Neutrophil (primary cell): ENCODE measurements around the gene DNAH11.

Source experiments
- H3K27ac ChIP-seq: fragments of 200-600 bp; sonication (generic); 2 replicates; pipeline ENCODE4 v1.5.1; 2016; ENCODE audit warnings: mild to moderate bottlenecking, moderate library complexity
- H3K27me3 ChIP-seq: fragments of 200-600 bp; sonication (generic); 2 replicates; pipeline ENCODE4 v1.6.0; 2016; ENCODE audit warnings: mild to moderate bottlenecking
- H3K36me3 ChIP-seq: fragments of 200-600 bp; sonication (generic); 2 replicates; pipeline ENCODE4 v1.5.1; 2017
- H3K4me1 ChIP-seq, 2 experiments: fragments of 200-600 bp in 1 of 2; sonication (generic) in 1 of 2; 1 replicate in 1 of 2; 2 replicates in 1 of 2; pipeline versions ENCODE4 v1.5.1 to v1.6.1; 2013 to 2016; ENCODE audit warnings: low read depth in 1 of 2, low read length in 1 of 2, mild to moderate bottlenecking in 1 of 2, moderate library complexity in 1 of 2; ENCODE audit not compliant: control insufficient read depth in 1 of 2, insufficient read depth in 1 of 2
- H3K4me3 ChIP-seq, 2 experiments: fragments of 200-600 bp in 1 of 2; sonication (generic) in 1 of 2; 1 replicate in 1 of 2; 2 replicates in 1 of 2; pipeline ENCODE4 v1.5.1; 2013 to 2016; ENCODE audit warnings: low read depth in 1 of 2, low read length in 1 of 2, mild to moderate bottlenecking in 1 of 2, moderate library complexity in 1 of 2
- H3K9me3 ChIP-seq: fragments of 200-600 bp; sonication (generic); 2 replicates; pipeline ENCODE4 v1.5.1; 2016
- TF ChIP-seq, protein P1 (sequence below): fragments of 200-600 bp; sonication (generic); IDR thresholded peaks from 2 replicates; pipeline ENCODE4 v1.5.1; 2016; ENCODE audit warnings: antibody characterized with exemption

Gene DNAH11

DNA sequence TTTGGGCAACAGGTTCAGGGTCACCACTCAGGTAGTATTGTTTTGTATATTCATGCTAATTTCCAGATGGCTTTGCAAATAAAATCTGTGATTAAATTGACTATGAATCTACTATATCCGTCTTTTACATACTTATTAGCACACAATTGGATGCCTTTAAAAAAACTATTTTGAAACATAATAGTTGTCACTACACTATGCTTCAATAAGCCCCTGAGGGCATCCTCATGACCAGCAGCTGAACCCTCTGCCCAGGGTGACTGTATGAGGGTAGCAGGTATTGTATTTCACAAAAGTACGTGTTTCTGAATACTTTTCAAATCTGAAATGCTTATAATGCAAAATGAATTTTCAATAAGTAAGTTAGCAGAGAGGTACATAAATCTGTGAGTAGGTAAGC, 97.3 kb downstream of the DNAH11 start:
- H3K27me3 ChIP-seq, result no peaks in the 10 kb centered on the region
- no peaks in the 10 kb centered on the region for H3K9me3 ChIP-seq
- TF ChIP-seq, protein P1, sequence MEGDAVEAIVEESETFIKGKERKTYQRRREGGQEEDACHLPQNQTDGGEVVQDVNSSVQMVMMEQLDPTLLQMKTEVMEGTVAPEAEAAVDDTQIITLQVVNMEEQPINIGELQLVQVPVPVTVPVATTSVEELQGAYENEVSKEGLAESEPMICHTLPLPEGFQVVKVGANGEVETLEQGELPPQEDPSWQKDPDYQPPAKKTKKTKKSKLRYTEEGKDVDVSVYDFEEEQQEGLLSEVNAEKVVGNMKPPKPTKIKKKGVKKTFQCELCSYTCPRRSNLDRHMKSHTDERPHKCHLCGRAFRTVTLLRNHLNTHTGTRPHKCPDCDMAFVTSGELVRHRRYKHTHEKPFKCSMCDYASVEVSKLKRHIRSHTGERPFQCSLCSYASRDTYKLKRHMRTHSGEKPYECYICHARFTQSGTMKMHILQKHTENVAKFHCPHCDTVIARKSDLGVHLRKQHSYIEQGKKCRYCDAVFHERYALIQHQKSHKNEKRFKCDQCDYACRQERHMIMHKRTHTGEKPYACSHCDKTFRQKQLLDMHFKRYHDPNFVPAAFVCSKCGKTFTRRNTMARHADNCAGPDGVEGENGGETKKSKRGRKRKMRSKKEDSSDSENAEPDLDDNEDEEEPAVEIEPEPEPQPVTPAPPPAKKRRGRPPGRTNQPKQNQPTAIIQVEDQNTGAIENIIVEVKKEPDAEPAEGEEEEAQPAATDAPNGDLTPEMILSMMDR, result no peak

DNA sequence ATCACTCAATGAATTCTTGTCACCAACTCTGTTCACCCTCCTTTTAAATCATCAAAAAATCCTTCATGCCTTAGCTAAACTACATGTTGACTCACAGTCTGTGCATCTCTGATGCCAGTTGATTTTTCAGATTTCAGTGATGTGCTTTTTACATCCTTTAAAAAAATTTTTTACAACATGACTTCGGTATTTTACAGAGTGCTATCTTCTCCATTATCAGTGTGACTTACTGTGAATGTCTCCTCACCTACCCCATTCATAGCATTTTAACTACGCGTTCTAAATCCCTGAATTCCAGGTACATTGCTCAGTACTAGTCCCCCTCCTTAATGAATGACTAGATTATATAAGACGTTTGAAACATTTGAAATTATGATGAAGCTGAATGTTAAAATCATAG, 98.7 kb downstream of the DNAH11 start:
- TF ChIP-seq, protein P1, result no peak
- no peaks in the 10 kb centered on the region for H3K9me3 ChIP-seq
- H3K4me3 ChIP-seq, result no peak overlapping the region
- no peaks in the 10 kb centered on the region for H3K4me1 ChIP-seq
- H3K27ac ChIP-seq, result no peak overlapping the region
- no peaks in the 10 kb centered on the region for H3K27me3 ChIP-seq
- H3K36me3 ChIP-seq, result no peaks in the 10 kb centered on the region

More for the DNA sequence above, 97.3 kb downstream of the DNAH11 start:
- Histone ChIP-seq H3K4me1 (no peaks in the 10 kb centered on the region), H3K27ac (no peak overlapping the region), H3K36me3 (no peaks in the 10 kb centered on the region), H3K4me3 (no peak overlapping the region)

DNA sequence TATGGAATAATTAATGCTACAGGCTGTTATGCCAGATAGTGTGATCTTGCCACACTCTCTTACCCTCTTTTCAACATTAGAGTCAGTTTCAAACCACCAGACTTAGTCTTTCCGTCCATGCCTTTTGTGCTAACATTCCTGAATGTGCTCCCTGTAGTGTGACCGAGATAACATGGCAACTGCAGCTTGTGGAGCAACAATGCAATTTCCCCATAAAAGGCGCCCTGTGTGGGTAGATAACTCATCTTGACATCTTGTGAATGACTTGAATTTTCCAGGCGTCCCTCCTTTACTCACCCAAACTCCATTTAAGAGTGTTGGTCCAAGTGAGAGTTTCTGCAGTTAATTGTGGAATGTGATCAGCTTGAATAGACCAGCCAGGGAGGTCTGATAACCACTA, 99.6 kb downstream of the DNAH11 start:
- no peaks in the 10 kb centered on the region for H3K4me1 ChIP-seq
- no peak overlapping the region for H3K4me3 ChIP-seq
- no peaks in the 10 kb centered on the region for H3K36me3 ChIP-seq
- TF ChIP-seq, protein P1, result no peak
- H3K27ac ChIP-seq, result no peak overlapping the region
- no peaks in the 10 kb centered on the region for H3K9me3 ChIP-seq
- no peaks in the 10 kb centered on the region for H3K27me3 ChIP-seq

DNA sequence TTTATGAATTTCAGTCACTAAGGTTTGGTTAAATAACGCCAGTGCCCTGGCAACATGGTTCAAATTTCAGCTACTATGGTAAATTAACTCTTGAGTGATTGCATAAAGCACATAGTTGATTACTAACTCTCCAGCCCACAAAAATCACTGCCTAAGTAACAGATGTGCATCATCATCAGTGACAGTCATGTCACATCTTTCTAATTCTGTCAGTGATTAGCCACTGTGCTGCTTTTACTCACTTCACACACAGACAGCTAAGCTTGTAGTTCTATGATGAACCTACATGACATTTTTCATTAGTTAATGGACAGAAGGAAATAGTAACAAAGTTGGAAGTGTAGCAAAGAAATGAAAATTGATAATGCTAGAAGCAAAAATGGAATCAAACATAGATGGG, 108.9 kb downstream of the DNAH11 start:
- Histone ChIP-seq H3K4me1 (no peaks in the 10 kb centered on the region), H3K9me3 (no peaks in the 10 kb centered on the region), H3K27me3 (no peaks in the 10 kb centered on the region), H3K27ac (no peak overlapping the region), H3K36me3 (no peaks in the 10 kb centered on the region), H3K4me3 (no peak overlapping the region)
- TF ChIP-seq, protein P1, result no peak

DNA sequence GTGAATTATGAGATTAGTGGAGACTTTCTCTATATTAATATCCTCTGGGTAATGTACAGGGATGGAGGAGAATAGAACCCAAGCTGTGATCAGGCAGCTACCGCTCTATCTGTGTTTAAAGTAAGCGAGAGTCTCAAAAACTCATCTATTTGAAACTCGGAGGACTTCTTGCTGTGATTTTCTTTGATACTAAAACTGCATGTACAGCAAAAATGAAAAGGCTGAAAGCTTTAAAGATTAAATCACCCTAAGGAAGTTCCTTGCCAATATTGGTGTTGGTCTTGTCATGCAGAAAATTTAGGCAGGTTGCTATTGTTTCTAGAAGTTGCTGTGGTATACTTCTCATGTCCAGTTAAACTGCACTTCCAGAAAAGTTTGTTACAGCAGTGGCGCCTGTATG, 110.8 kb downstream of the DNAH11 start:
- Histone ChIP-seq H3K9me3 (no peaks in the 10 kb centered on the region), H3K4me1 (no peaks in the 10 kb centered on the region), H3K27ac (no peak overlapping the region), H3K27me3 (no peaks in the 10 kb centered on the region), H3K4me3 (no peak overlapping the region), H3K36me3 (no peaks in the 10 kb centered on the region)
- TF ChIP-seq, protein P1, result no peak

DNA sequence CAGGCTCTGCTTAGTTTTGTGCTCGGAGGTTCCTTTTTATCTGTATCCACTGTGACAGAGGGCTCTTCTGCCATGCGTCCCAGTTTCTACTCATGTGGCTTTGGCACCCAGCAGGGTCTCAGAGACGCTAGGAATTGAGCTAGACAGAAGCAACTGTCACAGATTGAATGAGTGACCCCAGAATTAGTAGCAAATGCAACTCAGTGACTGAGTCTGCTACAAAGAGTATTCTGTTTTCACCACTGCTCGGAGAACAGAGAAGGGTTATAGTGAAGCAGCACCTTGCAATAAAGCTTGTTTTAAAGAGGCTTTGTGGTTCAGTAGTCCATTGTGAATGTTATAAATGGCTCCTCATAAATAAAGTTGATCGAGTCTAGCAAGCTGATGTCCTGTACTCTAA, 113.2 kb downstream of the DNAH11 start:
- no peaks in the 10 kb centered on the region for H3K9me3 ChIP-seq

More for the DNA sequence above, 113.2 kb downstream of the DNAH11 start:
- H3K27me3 ChIP-seq, result no peaks in the 10 kb centered on the region
- H3K27ac ChIP-seq, result no peak overlapping the region
- TF ChIP-seq, protein P1, result no peak
- no peaks in the 10 kb centered on the region for H3K4me1 ChIP-seq
- no peak overlapping the region for H3K4me3 ChIP-seq
- H3K36me3 ChIP-seq, result no peaks in the 10 kb centered on the region
